Measurements from ENCODE around the gene ANKRD1.
A peak's percentile ranks its signal among the peaks of the same experiment; 100 is the strongest.

Gene ANKRD1

GRCh38 chr10:90862908-90863514 is 57.9 kb downstream of the ANKRD1 start:
- in situ Hi-C loops (cut with MboI; ENCODE audit: low sequenced_read_pairs, unreplicated experiment), result loop anchor here (10.0 to 25.0 kb wide), 2 partner anchors 98 to 1076 kb away; no protein-coding TSS in a partner anchor
- no peak for DNase-seq (ENCODE audit: low spot score)
- peak; percentile 43 for TF ChIP-seq CTCF (IDR thresholded peaks at IDR 0.05; ENCODE audit: borderline replicate concordance, control extremely low read depth, extremely low read depth, insufficient read depth, missing control alignments)

Data from GM13976 (cell line).